Transverse colon (tissue), 4 donors: ENCODE measurements around the gene SEPTIN12. TPM values are rescaled to one million over a fixed set of nuclear protein-coding genes. Genes with fewer than 3 reads are reported as not detected.

ENCODE experiments used
- DNase-seq: peaks from one replicate; pipeline ENCODE4 v3.0.0-alpha.2; 2019
- H3K27ac ChIP-seq, 4 donors: fragments of 200-600 bp; sonication (generic); 2 replicates each; pipeline ENCODE4 v1.5.1; 2016 to 2018; ENCODE audit warnings: inconsistent platforms in 4 of 4
- H3K27me3 ChIP-seq: fragments of 200-600 bp; sonication (generic); 2 replicates; pipeline ENCODE4 v1.5.1; 2017; ENCODE audit warnings: inconsistent platforms
- H3K36me3 ChIP-seq, 4 donors: fragments of 200-600 bp; sonication (generic); 2 replicates each; pipeline ENCODE4 v1.5.1; 2017 to 2019; ENCODE audit warnings: inconsistent platforms in 4 of 4
- H3K4me1 ChIP-seq, 4 donors: fragments of 200-600 bp; sonication (generic); 2 replicates each; pipeline ENCODE4 v1.5.1; 2017 to 2020; ENCODE audit warnings: inconsistent platforms in 4 of 4
- H3K4me3 ChIP-seq, 4 donors: fragments of 200-600 bp; sonication (generic); 1 replicate in 1 of 4; 2 replicates in 3 of 4; pipeline versions ENCODE4 v1.5.1 to v1.6.1; 2017 to 2019; ENCODE audit warnings: inconsistent platforms in 4 of 4
- H3K9me3 ChIP-seq, 2 donors: fragments of 200-600 bp; sonication (generic); 2 replicates each; pipeline ENCODE4 v1.5.1; 2017 to 2019; ENCODE audit warnings: inconsistent platforms in 2 of 2
- CTCF ChIP-seq, 5 experiments: fragments of 200-600 bp in 3 of 5; fragments of 450-650 bp in 2 of 5; sonication (generic) in 3 of 5; IDR thresholded peaks; 1 replicate in 2 of 5; 2 replicates in 3 of 5; pipeline ENCODE4 v1.5.1; 2016 to 2017; ENCODE audit warnings: antibody characterized with exemption in 5 of 5, inconsistent platforms in 3 of 5, mild to moderate bottlenecking in 2 of 5, moderate library complexity in 1 of 5
- EP300 ChIP-seq: sonication (generic); formaldehyde crosslinking; IDR thresholded peaks from one replicate; pipeline ENCODE4 v1.6.1; 2017; ENCODE audit warnings: antibody characterized with exemption, low read depth
- POLR2A ChIP-seq: fragments of 450-650 bp; IDR thresholded peaks from one replicate; pipeline ENCODE4 v1.6.1; 2016; ENCODE audit warnings: antibody characterized with exemption, mild to moderate bottlenecking, moderate library complexity
- POLR2AphosphoS5 ChIP-seq, 3 donors: sonication (generic); formaldehyde crosslinking; IDR thresholded peaks; one replicate each; pipeline ENCODE4 v1.6.1; 2016; ENCODE audit warnings: antibody characterized with exemption in 3 of 3
- WGBS, 2 donors: methylation state at CpG; one replicate each; pipeline ENCODE4 v1.1.5; 2018; ENCODE audit warnings: low coverage in 1 of 2; 5-methylcytosine and 5-hydroxymethylcytosine counted together
- in situ Hi-C, 4 donors: fragments of 200-750 bp; cut with MboI; loops; one replicate each; pipeline versions ENCODE4 v1.15.0 to v1.15.1; 2017; ENCODE audit warnings: low sequenced_read_pairs in 3 of 4, low pct_ligation_motif_present in 1 of 4, low pct_unique_long_range_greater_than_20kb in 1 of 4
- intact Hi-C: fragments of 100-400 bp; cut with DNase I; formaldehyde crosslinking; loops from one replicate; pipeline ENCODE4 v1.15.1; 2023; ENCODE audit warnings: low total_unique reads
- total RNA-seq, 4 donors: library from RNA; depleted of rRNA; stranded (reverse); fragments of >200 nt; gene quantifications; one replicate each; pipeline ENCODE4 v1.1.0, GENCODE V29; 2016

Gene SEPTIN12
- total RNA-seq, 4 donors from 2014 or later = not detected

DNA sequence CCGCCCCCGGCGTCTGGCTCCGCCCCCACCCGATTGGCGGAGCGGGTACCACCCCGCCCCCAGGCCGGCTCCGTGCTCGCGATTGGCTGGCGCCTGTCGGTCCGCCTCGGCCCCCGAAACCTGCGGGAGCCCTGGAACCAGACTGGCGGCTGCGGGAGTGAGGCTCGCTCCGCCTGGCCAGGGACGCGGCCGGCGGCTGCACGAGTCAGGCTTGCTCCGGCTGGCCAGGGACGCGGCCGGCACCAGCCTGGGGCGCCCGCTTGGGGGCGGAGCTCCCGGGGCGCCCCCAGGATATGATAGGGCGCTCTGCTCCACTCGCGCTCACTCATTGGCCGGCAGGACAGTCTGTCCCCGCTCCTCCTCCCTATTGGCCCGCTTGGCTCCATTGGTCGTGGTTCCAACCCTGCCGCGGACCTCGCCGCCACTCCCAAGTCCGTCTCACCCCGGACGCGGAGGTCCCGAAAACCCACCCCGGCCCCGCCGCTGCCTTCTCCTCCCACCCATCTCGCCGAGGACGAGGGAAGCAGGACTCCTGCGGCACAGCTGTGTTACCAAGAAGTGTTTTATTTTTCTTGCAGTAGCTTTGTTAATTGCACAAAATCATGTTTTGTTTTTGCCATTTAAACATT, 14.6 kb upstream of the SEPTIN12 start:
- H3K27me3 ChIP-seq = no peaks in the 10 kb centered on the region
- peaks cover 0 to 25% (median 4%) of the 10 kb centered on the region in 4 donors for H3K36me3 ChIP-seq
- peak; percentile 93 for DNase-seq
- intact Hi-C loops (loop anchor here (5.0 kb wide), 1 partner anchor 35 kb away; the partner anchor contains the start of gene ZNF500), in situ Hi-C loops (no loop called here)
- peak overlapping the region; percentile 88 to 97 (median 93) for H3K27ac ChIP-seq
- H3K9me3 ChIP-seq = no peaks in the 10 kb centered on the region
- peak overlapping the region; percentile 59 to 83 (median 78) for H3K4me3 ChIP-seq
- WGBS, 2 donors = 1% methylated on average over 51 of the region's 59 CpGs; no CpG with 5 or more reads in 1 of the 2 donors
- H3K4me1 ChIP-seq = peaks cover 11 to 36% (median 30%) of the 10 kb centered on the region in 4 donors
- TF ChIP-seq POLR2A = no peak
- no peak for TF ChIP-seq EP300
- TF ChIP-seq POLR2AphosphoS5 (IDR thresholded peaks at IDR 0.05) = peak in 2 of 3 donors; percentile 65 to 81
- TF ChIP-seq CTCF (IDR thresholded peaks at IDR 0.05) = peak in 4 of 5 experiments; percentile 14 to 54 (median 25)

DNA sequence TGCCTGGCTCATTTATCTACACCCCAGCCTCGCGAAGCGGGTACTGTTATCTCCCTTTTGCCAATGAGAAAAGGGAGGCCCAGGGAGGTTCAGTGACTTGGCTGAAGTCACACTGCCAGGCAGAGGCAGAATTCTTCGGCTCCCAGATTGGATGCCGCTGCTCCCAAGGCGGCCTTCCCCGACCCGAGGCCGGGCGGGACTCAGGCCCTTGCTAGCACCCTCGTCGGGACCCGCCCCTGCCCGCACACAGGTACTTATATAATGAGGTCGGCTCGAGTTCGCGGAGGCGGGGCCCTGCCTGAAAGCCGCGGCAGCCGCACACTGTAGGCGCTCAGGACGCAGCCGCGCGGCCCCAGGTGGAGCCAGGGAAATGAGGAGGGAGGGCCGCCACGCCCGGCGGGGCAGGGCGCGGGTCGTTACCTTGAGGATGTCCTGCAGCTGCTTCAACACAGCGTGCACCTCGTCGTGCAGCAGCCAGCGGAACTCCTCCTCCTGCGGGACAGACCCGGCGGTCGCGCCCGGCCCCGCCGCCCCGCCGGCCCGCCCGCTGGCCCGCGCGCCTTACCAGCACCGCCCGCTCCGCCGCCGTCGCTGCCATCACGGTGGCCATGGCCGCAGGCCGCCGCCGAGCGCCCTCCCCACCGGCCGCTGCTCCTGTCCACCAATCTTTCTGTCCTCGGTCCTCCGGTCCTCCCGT, 14.0 kb upstream of the SEPTIN12 start, which contains the start of gene ROGDI:
Gene ROGDI, minus strand, starts transcription at position 672 of the 697 bp plus-strand sequence. Its CDS starts 62 bp downstream, at position 610.
- peak; percentile 96 for DNase-seq

DNA sequence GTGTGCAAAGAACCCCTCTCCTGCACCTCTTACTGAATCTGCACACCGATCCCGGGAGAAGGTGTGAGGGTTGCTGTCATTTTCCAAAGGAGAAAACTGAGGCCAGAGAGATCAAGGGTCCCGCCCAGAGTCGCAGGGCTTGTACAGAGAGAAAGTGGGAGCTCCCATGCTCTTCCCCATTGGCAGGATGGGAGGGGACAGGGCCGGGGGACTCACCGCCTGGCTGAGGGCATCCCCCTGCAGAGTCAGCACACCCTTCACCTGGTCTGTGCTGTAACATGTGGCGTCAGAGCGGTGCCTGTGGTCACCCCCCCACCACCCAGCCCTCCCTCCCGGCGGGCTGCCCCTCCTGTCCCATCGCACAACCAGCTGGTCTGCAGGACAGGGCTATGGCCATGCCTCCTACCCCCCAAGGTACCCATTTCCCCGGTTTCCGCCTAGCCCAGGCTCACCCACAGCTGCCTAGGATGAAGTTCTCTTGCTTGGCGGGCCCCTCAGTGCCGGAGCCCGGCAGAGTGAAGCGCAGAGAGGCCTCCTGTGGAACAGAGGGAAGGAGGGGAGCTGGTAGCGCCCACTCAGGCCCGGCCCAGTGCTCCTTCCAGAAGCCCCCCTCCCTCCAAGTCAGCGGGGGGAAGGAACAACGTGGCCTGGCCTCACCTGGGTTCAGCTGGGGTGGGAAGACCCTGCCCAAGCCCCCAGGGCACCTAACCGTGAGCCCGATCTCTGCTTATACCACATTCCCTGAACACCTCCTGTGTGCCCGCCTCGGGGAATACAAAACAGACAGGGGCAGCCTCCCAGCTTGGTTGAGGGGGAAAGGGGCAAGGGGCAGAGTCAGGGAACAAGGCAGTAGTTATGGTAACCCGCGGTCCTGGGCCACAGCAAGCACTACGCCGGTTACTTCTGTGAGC, 13.2 kb upstream of the SEPTIN12 start:
- Histone ChIP-seq H3K27me3 (no peaks in the 10 kb centered on the region), H3K4me3 (peak overlapping the region; percentile 59 to 83 (median 78)), H3K4me1 (peaks cover 11 to 42% (median 34%) of the 10 kb centered on the region in 4 donors), H3K9me3 (no peaks in the 10 kb centered on the region), H3K36me3 (peaks cover 0 to 20% (median 0%) of the 10 kb centered on the region in 4 donors), H3K27ac (peak overlapping the region; percentile 88 to 97 (median 93))
- peak; percentile 22 for DNase-seq
- intact Hi-C loops (loop anchor here (5.0 kb wide), 1 partner anchor 34 kb away; the partner anchor contains the start of gene ZNF500), in situ Hi-C loops (no loop called here)
- 43% methylated on average over 29 of the region's 29 CpGs; no CpG with 5 or more reads in 1 of the 2 donors for WGBS, 2 donors
- TF ChIP-seq POLR2A = no peak
- no peak for TF ChIP-seq POLR2AphosphoS5 (IDR thresholded peaks at IDR 0.05)
- TF ChIP-seq EP300 = no peak
- TF ChIP-seq CTCF (IDR thresholded peaks at IDR 0.05) = no peak

More for the DNA sequence above, 14.0 kb upstream of the SEPTIN12 start, which contains the start of gene ROGDI:
- intact Hi-C loops = loop anchor here (5.0 kb wide), 1 partner anchor 35 kb away; the partner anchor contains the start of gene ZNF500
- no peaks in the 10 kb centered on the region for H3K9me3 ChIP-seq
- 0% methylated on average over 16 of the region's 70 CpGs; no CpG with 5 or more reads in 1 of the 2 donors for WGBS, 2 donors
- peaks cover 11 to 36% (median 31%) of the 10 kb centered on the region in 4 donors for H3K4me1 ChIP-seq
- H3K4me3 ChIP-seq = peak within 1 kb of the TSS; percentile 59 to 83 (median 78)
- in situ Hi-C loops = no loop called here
- H3K27me3 ChIP-seq = no peaks in the 10 kb centered on the region
- peaks cover 0 to 22% (median under 1%) of the 10 kb centered on the region in 4 donors for H3K36me3 ChIP-seq
- H3K27ac ChIP-seq = peak within 1 kb of the TSS; percentile 88 to 97 (median 93)
- TF ChIP-seq CTCF (IDR thresholded peaks at IDR 0.05) (no peak), POLR2A (peak; percentile 66), EP300 (no peak), POLR2AphosphoS5 (IDR thresholded peaks at IDR 0.05) (peak in 2 of 3 donors; percentile 45 to 77)
